H1 (cell line): ENCODE data around the gene THADA. TPM values are rescaled to one million over a fixed set of nuclear protein-coding genes. Genes with fewer than 3 reads are reported as not detected.

ENCODE experiments used
- BRCA1 ChIP-seq: IDR thresholded peaks from 2 replicates; pipeline ENCODE4 v1.6.1; 2012; ENCODE audit warnings: low read depth, low read length, improper control_type of control experiment
- CHD1 ChIP-seq: IDR thresholded peaks from 2 replicates; pipeline ENCODE4 v1.6.1; 2012; ENCODE audit warnings: low read depth, low read length, improper control_type of control experiment
- CREB1 ChIP-seq: IDR thresholded peaks from 2 replicates; pipeline ENCODE4 v1.6.1; 2012; ENCODE audit warnings: inconsistent platforms
- CTBP2 ChIP-seq: IDR thresholded peaks from 2 replicates; pipeline ENCODE4 v1.7.0; 2011; ENCODE audit warnings: borderline replicate concordance, mild to moderate bottlenecking, moderate library complexity, mixed read lengths, low read length; ENCODE audit not compliant: insufficient read depth, insufficient read length
- MAFK ChIP-seq: IDR thresholded peaks from 2 replicates; pipeline ENCODE4 v1.6.1; 2012; ENCODE audit warnings: low read depth, mild to moderate bottlenecking, improper control_type of control experiment, low read length
- POLR2AphosphoS5 ChIP-seq: IDR thresholded peaks from 2 replicates; pipeline ENCODE4 v1.6.1; 2011; ENCODE audit warnings: low read depth, low read length
- SIX5 ChIP-seq: IDR thresholded peaks from 2 replicates; pipeline ENCODE4 v1.6.1; 2011; ENCODE audit warnings: mild to moderate bottlenecking, low read depth, low read length
- SP4 ChIP-seq: IDR thresholded peaks from 2 replicates; pipeline ENCODE4 v1.6.1; 2012; ENCODE audit warnings: low read length, inconsistent platforms
- polyA plus RNA-seq, 7 experiments: library from polyadenylated mRNA; depleted of rRNA in 3 of 7; stranded (reverse) in 5 of 7; unstranded in 2 of 7; fragments of >200 nt in 5 of 7; fragments of 200-250 nt in 2 of 7; gene quantifications; 1 replicate in 5 of 7; 2 replicates in 1 of 7; 4 replicates in 1 of 7; pipeline versions ENCODE4 v1.2.1 to v1.2.3, GENCODE V29; 2011 to 2013; ENCODE audit warnings: missing spikeins in 2 of 7, mixed read lengths in 2 of 7
- total RNA-seq: library from RNA; stranded (reverse); fragmentation: NEBNext Ultra II Directional; extraction: Animal tissue kit (Norgen Biotek cat#: 25700); gene quantifications from 2 replicates; pipeline ENCODE4 v1.2.1, GENCODE V29; 2021

The THADA gene
- total and polyA plus RNA-seq, 2 of the 8 experiments (the other 6 are each of a cell fraction or from before 2014, with no cell fraction given), result 22.4 to 26.8 TPM

DNA sequence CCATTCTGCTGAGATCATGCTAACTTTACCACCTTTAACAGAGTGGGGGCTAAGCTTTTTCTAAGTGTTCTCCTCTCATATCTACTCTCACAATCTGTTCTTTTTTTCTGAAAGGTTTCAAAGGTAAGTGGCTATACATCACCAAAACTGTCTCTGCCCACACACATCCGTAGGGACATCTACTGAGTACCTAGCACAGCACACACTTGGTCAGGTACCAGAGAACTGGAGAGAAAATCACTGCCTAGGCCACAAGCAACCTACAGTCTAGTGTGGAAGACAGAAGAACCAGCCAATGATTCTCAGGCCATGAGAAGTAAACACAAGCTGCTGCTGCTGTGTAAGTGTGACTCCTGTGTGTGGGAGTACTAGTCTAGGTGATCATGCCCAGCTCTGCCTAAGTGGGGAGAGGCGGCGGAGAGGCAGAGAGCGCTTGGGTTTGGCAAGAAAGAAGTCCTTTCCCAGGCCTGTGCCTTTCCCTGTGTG, 193.3 kb downstream of the THADA start (continued):
- TF ChIP-seq CTBP2, result no peak
- no peak for TF ChIP-seq CREB1
- no peak for TF ChIP-seq CHD1
- TF ChIP-seq SIX5, result no peak
- TF ChIP-seq POLR2AphosphoS5, result no peak
- TF ChIP-seq BRCA1, result no peak
- TF ChIP-seq SP4, result no peak
- TF ChIP-seq MAFK, result no peak
